H1 (cell line): ENCODE data around the gene CCDC78.

Experiments used
- EP300 ChIP-seq, 2 experiments: IDR thresholded peaks; 1 replicate in 1 of 2; 2 replicates in 1 of 2; pipeline ENCODE4 v1.6.1; 2011 to 2012; ENCODE audit warnings: low read depth in 2 of 2, low read length in 2 of 2, mild to moderate bottlenecking in 2 of 2, borderline replicate concordance in 1 of 2, inconsistent platforms in 1 of 2, moderate library complexity in 1 of 2
- EZH2 ChIP-seq: fragments of 200-600 bp; sonication (generic); IDR thresholded peaks from 2 replicates; pipeline ENCODE4 v1.7.1; 2012; ENCODE audit warnings: low read depth, mild to moderate bottlenecking, moderate library complexity, low read length, inconsistent platforms; ENCODE audit not compliant: severe bottlenecking
- POLR2A ChIP-seq, 2 experiments: IDR thresholded peaks; 1 replicate in 1 of 2; 2 replicates in 1 of 2; pipeline ENCODE4 v1.6.1; 2011; ENCODE audit warnings: low read depth in 2 of 2, low read length in 2 of 2, mild to moderate bottlenecking in 2 of 2; ENCODE audit errors: control extremely low read depth in 1 of 2
- POU5F1 ChIP-seq: IDR thresholded peaks from 2 replicates; pipeline ENCODE4 v1.6.1; 2011; ENCODE audit warnings: low read depth, mild to moderate bottlenecking, low read length, moderate library complexity
- SP4 ChIP-seq: IDR thresholded peaks from 2 replicates; pipeline ENCODE4 v1.6.1; 2012; ENCODE audit warnings: low read length, inconsistent platforms

GRCh38 chr16:716768-717325 is 9.4 kb downstream of the CCDC78 start:
- no peak for TF ChIP-seq EP300 (IDR thresholded peaks at IDR 0.05; ENCODE audit: borderline replicate concordance in 1 of 2, low read depth in 2 of 2, low read length in 2 of 2)
- TF ChIP-seq POLR2A (IDR thresholded peaks at IDR 0.05; ENCODE audit: control extremely low read depth in 1 of 2, low read depth in 2 of 2, low read length in 2 of 2), result no peak
- TF ChIP-seq EZH2, result no peak
- no peak for TF ChIP-seq POU5F1
- no peak for TF ChIP-seq SP4
